Measurements from ENCODE around the gene SDHAF2. TPM values are rescaled to one million over a fixed set of nuclear protein-coding genes. Genes with fewer than 3 reads are reported as not detected.
A peak's percentile ranks its signal among the peaks of the same experiment; 100 is the strongest.

The SDHAF2 gene
- total and polyA plus RNA-seq, 2 of the 13 experiments (the other 11 are each of a cell fraction or from before 2014, with no cell fraction given): 44.2 to 70.4 TPM

DNA sequence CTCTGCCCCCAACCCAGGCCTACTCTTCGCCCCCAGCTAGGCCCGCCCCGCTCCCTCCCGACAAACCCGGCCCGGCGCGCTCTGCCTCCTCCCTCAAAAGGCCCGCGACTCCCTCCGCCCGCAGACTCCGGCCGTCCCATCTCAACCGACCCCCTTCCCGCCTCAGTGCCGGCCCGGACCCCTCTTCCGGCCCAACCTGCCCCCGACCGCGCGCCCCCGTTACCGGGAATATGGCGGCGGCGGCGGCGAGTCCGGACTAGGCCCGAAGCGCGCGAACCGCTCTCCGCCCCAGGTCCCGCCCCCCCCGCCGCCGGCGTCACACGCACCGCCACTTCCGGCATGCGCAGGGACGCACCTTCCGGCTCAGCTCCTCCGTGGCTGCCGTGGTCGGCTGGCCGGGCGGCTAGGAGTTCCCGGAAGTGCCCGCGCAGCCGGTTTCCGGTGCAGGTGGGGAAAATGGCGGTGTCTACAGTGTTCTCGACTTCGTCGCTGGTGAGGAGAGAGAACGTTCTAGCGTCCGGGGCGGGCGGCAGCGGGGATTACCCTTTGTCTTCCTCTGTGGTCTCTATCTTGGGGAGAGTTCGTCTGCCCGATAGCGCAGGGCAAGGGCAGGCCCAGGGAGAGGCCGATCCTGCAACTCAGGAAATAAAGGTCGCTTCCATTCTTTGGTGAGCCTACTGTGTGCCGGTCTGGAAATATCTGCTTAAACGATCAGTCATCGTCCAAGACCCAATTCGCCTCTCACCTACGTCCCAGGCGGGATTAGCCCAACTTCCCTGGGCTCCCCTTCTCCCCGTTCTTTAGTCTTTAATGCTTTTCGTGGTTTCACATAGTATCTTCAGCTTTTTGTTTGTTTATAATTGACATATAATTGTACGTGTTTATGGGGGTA lies at the start of gene SDHAF2, which contains the start of gene CPSF7 (continued):
- TF ChIP-seq ZNF7 (CRISPR knock-in tag; IDR thresholded peaks at IDR 0.05): no peak
- TF ChIP-seq, protein P1, sequence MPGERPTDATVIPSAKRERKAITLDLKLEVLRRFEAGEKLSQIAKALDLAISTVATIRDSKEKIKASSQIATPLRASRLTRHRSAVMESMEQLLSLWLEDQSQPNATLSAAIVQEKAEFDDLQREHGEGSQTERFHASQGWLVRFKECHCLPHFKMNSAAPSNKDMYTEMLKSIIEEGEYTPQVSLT (CRISPR knock-in tag; IDR thresholded peaks at IDR 0.05; ENCODE audit: borderline replicate concordance, low read depth): no peak; the same call in 1 of the 2 replicates
- TF ChIP-seq MTA1 (CRISPR knock-in tag; IDR thresholded peaks at IDR 0.05; ENCODE audit: borderline replicate concordance): no peak; the same call in 1 of the 2 replicates
- peak; percentile 82; the same call in 1 of the 2 replicates for TF ChIP-seq ZBTB42 (CRISPR knock-in tag; IDR thresholded peaks at IDR 0.05)
- TF ChIP-seq, protein P2, sequence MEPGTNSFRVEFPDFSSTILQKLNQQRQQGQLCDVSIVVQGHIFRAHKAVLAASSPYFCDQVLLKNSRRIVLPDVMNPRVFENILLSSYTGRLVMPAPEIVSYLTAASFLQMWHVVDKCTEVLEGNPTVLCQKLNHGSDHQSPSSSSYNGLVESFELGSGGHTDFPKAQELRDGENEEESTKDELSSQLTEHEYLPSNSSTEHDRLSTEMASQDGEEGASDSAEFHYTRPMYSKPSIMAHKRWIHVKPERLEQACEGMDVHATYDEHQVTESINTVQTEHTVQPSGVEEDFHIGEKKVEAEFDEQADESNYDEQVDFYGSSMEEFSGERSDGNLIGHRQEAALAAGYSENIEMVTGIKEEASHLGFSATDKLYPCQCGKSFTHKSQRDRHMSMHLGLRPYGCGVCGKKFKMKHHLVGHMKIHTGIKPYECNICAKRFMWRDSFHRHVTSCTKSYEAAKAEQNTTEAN (CRISPR knock-in tag; conservative IDR thresholded peaks at IDR 0.05): peak; percentile 71
- peak; percentile 86 for TF ChIP-seq SP2 (CRISPR knock-in tag; IDR thresholded peaks at IDR 0.05)
- TF ChIP-seq ZNF225 (CRISPR knock-in tag; IDR thresholded peaks at IDR 0.05): no peak; the same call in none of the 2 replicates
- TF ChIP-seq, protein P3, sequence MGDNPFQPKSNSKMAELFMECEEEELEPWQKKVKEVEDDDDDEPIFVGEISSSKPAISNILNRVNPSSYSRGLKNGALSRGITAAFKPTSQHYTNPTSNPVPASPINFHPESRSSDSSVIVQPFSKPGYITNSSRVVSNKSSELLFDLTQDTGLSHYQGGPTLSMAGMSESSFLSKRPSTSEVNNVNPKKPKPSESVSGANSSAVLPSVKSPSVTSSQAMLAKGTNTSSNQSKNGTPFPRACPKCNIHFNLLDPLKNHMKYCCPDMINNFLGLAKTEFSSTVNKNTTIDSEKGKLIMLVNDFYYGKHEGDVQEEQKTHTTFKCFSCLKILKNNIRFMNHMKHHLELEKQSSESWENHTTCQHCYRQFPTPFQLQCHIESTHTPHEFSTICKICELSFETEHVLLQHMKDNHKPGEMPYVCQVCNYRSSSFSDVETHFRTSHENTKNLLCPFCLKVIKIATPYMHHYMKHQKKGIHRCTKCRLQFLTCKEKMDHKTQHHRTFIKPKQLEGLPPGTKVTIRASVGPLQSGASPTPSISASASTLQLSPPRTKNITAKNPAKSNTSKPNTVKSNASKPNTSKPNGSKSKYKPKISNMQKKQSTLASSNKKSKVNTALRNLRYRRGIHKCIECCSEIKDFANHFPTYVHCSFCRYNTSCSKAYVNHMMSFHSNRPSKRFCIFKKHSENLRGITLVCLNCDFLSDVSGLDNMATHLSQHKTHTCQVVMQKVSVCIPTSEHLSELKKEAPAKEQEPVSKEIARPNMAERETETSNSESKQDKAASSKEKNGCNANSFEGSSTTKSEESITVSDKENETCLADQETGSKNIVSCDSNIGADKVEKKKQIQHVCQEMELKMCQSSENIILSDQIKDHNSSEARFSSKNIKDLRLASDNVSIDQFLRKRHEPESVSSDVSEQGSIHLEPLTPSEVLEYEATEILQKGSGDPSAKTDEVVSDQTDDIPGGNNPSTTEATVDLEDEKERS (CRISPR knock-in tag; IDR thresholded peaks at IDR 0.05): peak; percentile 62
- TF ChIP-seq ZEB1 (IDR thresholded peaks at IDR 0.05; ENCODE audit: insufficient replicate concordance, low read depth): no peak
- TF ChIP-seq NFKB2 (CRISPR knock-in tag; IDR thresholded peaks at IDR 0.05; ENCODE audit: borderline replicate concordance): peak; percentile 73
- TF ChIP-seq, protein P4, sequence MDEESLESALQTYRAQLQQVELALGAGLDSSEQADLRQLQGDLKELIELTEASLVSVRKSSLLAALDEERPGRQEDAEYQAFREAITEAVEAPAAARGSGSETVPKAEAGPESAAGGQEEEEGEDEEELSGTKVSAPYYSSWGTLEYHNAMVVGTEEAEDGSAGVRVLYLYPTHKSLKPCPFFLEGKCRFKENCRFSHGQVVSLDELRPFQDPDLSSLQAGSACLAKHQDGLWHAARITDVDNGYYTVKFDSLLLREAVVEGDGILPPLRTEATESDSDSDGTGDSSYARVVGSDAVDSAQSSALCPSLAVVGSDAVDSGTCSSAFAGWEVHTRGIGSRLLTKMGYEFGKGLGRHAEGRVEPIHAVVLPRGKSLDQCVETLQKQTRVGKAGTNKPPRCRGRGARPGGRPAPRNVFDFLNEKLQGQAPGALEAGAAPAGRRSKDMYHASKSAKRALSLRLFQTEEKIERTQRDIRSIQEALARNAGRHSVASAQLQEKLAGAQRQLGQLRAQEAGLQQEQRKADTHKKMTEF (CRISPR knock-in tag; IDR thresholded peaks at IDR 0.05): peak; percentile 87; the same call in 1 of the 2 replicates
- no peak for TF ChIP-seq KLF11 (CRISPR knock-in tag; IDR thresholded peaks at IDR 0.05)
- no peak for TF ChIP-seq FOXP1 (IDR thresholded peaks at IDR 0.05)
- no peak for TF ChIP-seq FOXP1 (CRISPR knock-in tag; IDR thresholded peaks at IDR 0.05)
- TF ChIP-seq, protein P5, sequence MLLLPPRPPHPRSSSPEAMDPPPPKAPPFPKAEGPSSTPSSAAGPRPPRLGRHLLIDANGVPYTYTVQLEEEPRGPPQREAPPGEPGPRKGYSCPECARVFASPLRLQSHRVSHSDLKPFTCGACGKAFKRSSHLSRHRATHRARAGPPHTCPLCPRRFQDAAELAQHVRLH (CRISPR knock-in tag; IDR thresholded peaks at IDR 0.05; ENCODE audit: borderline replicate concordance, low read depth): 0 out of 2 replicates have a peak, but pooled peaks have one; percentile 40
- TF ChIP-seq, protein P6, sequence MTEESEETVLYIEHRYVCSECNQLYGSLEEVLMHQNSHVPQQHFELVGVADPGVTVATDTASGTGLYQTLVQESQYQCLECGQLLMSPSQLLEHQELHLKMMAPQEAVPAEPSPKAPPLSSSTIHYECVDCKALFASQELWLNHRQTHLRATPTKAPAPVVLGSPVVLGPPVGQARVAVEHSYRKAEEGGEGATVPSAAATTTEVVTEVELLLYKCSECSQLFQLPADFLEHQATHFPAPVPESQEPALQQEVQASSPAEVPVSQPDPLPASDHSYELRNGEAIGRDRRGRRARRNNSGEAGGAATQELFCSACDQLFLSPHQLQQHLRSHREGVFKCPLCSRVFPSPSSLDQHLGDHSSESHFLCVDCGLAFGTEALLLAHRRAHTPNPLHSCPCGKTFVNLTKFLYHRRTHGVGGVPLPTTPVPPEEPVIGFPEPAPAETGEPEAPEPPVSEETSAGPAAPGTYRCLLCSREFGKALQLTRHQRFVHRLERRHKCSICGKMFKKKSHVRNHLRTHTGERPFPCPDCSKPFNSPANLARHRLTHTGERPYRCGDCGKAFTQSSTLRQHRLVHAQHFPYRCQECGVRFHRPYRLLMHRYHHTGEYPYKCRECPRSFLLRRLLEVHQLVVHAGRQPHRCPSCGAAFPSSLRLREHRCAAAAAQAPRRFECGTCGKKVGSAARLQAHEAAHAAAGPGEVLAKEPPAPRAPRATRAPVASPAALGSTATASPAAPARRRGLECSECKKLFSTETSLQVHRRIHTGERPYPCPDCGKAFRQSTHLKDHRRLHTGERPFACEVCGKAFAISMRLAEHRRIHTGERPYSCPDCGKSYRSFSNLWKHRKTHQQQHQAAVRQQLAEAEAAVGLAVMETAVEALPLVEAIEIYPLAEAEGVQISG (CRISPR knock-in tag; IDR thresholded peaks at IDR 0.05): peak; percentile 94
- TF ChIP-seq ZNF550 (CRISPR knock-in tag; IDR thresholded peaks at IDR 0.05; ENCODE audit: borderline replicate concordance): no peak
- TF ChIP-seq TGIF2 (CRISPR knock-in tag; IDR thresholded peaks at IDR 0.05): no peak
- TF ChIP-seq ZNF430 (CRISPR knock-in tag; IDR thresholded peaks at IDR 0.05): peak; percentile 72
- TF ChIP-seq ZKSCAN5 (CRISPR knock-in tag; IDR thresholded peaks at IDR 0.05): 0 out of 2 replicates have a peak, but pooled peaks have one; percentile 22
